Muscle of back (tissue), 11 donors: ENCODE data around the gene CFAP99. TPM values are rescaled to one million over a fixed set of nuclear protein-coding genes. Genes with fewer than 3 reads are reported as not detected.
A peak's percentile ranks its signal among the peaks of the same experiment; 100 is the strongest.
"Not testable (repeated sequence)": the region's sequence is repeated elsewhere in the genome, so short reads cannot be mapped to it uniquely, and the experiment has no call there.

Experiments used
- DNase-seq, 3 donors: peaks; one replicate each; pipeline versions ENCODE4 v3.0.0 to v3.0.0-alpha.2; 2013
- polyA plus RNA-seq, 10 donors: library from polyadenylated mRNA; unstranded; fragments of 120-200 nt; gene quantifications; one replicate each; pipeline ENCODE4 v1.2.1, GENCODE V29; 2013; ENCODE audit not compliant: insufficient read length in 10 of 10

The CFAP99 gene
- polyA plus RNA-seq, 10 donors, result 0.17 to 0.20 TPM; not detected in 8

- no peak for DNase-seq
Observed at GRCh38 chr4:2428496-2429213, 9.9 kb downstream of the CFAP99 start.

- DNase-seq, result not testable (repeated sequence)
Observed at GRCh38 chr4:2429945-2430757, 11.4 kb downstream of the CFAP99 start.

GRCh38 chr4:2432004-2432403 lies 13.2 kb downstream of the CFAP99 start:
- DNase-seq, result no peak

- DNase-seq, result no peak
Observed at GRCh38 chr4:2432991-2433530, 14.3 kb downstream of the CFAP99 start.

- no peak for DNase-seq
Observed at GRCh38 chr4:2433609-2434350, 15.0 kb downstream of the CFAP99 start.

GRCh38 chr4:2434420-2434819 lies 15.7 kb downstream of the CFAP99 start:
- DNase-seq, result no peak

GRCh38 chr4:2436301-2436700 lies 17.5 kb downstream of the CFAP99 start:
- DNase-seq, result no peak

GRCh38 chr4:2436761-2437474 lies 18.2 kb downstream of the CFAP99 start:
- no peak for DNase-seq

GRCh38 chr4:2437475-2438215 lies 18.9 kb downstream of the CFAP99 start:
- no peak for DNase-seq

GRCh38 chr4:2438822-2439718 lies 20.3 kb downstream of the CFAP99 start:
- DNase-seq, result no peak

- DNase-seq, result peak in 1 of 3 donors; percentile 27
Observed at GRCh38 chr4:2441393-2442174, 22.8 kb downstream of the CFAP99 start.

- no peak for DNase-seq
Observed at GRCh38 chr4:2442175-2442993, 23.6 kb downstream of the CFAP99 start.

GRCh38 chr4:2443061-2443730 lies 24.4 kb downstream of the CFAP99 start:
- DNase-seq, result no peak

GRCh38 chr4:2443956-2444740 lies 25.4 kb downstream of the CFAP99 start:
- no peak for DNase-seq

GRCh38 chr4:2445130-2445529 lies 26.4 kb downstream of the CFAP99 start:
- no peak for DNase-seq

- DNase-seq, result no peak
Observed at GRCh38 chr4:2445571-2445970, 26.8 kb downstream of the CFAP99 start.
